RWPE2 (cell line): ENCODE results near the gene JAZF1.

ENCODE experiments used
- ATAC-seq: fragments of 200-7000 bp; cut with Tn5 transposase; 3 replicates; pipeline ENCODE4 v1.9.1; 2021; ENCODE audit warnings: low read depth
- DNase-seq: peaks from one replicate; pipeline ENCODE4 v3.0.0-alpha.2; 2020; ENCODE audit warnings: low spot score
- H3K27ac ChIP-seq: fragments of 450-650 bp; 2 replicates; pipeline ENCODE4 v1.5.1; 2017; ENCODE audit warnings: mild to moderate bottlenecking; ENCODE audit not compliant: poor library complexity, severe bottlenecking
- H3K27me3 ChIP-seq: fragments of 250-450 bp; sonication (Bioruptor Pico); 2 replicates; pipeline ENCODE4 v1.5.1; 2021; ENCODE audit warnings: mild to moderate bottlenecking, moderate library complexity; ENCODE audit not compliant: insufficient read depth, poor library complexity, severe bottlenecking
- H3K36me3 ChIP-seq: fragments of 250-450 bp; sonication (Bioruptor Pico); 2 replicates; pipeline ENCODE4 v1.5.1; 2020; ENCODE audit warnings: low read depth, mild to moderate bottlenecking, moderate library complexity
- H3K4me1 ChIP-seq: fragments of 250-450 bp; sonication (Bioruptor Pico); 2 replicates; pipeline ENCODE4 v1.5.1; 2021; ENCODE audit warnings: mild to moderate bottlenecking, moderate library complexity; ENCODE audit not compliant: insufficient read depth, poor library complexity, severe bottlenecking
- H3K4me3 ChIP-seq: fragments of 250-450 bp; sonication (Bioruptor Pico); 2 replicates; pipeline ENCODE4 v1.5.1; 2021; ENCODE audit warnings: mild to moderate bottlenecking, moderate library complexity; ENCODE audit not compliant: severe bottlenecking
- H3K9me3 ChIP-seq: fragments of 250-450 bp; sonication (Bioruptor Pico); 2 replicates; pipeline ENCODE4 v1.5.1; 2021; ENCODE audit warnings: mild to moderate bottlenecking, moderate library complexity; ENCODE audit not compliant: severe bottlenecking
- TF ChIP-seq, protein P1 (sequence below): fragments of 450-650 bp; IDR thresholded peaks from one replicate; pipeline ENCODE4 v1.5.1; 2017; ENCODE audit warnings: mild to moderate bottlenecking, moderate library complexity; ENCODE audit not compliant: poor library complexity, severe bottlenecking

The JAZF1 gene

GRCh38 chr7:27953361-27953760 is 227.2 kb downstream of the JAZF1 start:
- H3K4me1 ChIP-seq: no peaks in the 10 kb centered on the region
- H3K4me3 ChIP-seq: no peak overlapping the region
- DNase-seq (no peak), ATAC-seq (no peak)
- H3K27ac ChIP-seq: no peak overlapping the region
- H3K9me3 ChIP-seq: no peaks in the 10 kb centered on the region
- no peaks in the 10 kb centered on the region for H3K27me3 ChIP-seq
- TF ChIP-seq, protein P1, sequence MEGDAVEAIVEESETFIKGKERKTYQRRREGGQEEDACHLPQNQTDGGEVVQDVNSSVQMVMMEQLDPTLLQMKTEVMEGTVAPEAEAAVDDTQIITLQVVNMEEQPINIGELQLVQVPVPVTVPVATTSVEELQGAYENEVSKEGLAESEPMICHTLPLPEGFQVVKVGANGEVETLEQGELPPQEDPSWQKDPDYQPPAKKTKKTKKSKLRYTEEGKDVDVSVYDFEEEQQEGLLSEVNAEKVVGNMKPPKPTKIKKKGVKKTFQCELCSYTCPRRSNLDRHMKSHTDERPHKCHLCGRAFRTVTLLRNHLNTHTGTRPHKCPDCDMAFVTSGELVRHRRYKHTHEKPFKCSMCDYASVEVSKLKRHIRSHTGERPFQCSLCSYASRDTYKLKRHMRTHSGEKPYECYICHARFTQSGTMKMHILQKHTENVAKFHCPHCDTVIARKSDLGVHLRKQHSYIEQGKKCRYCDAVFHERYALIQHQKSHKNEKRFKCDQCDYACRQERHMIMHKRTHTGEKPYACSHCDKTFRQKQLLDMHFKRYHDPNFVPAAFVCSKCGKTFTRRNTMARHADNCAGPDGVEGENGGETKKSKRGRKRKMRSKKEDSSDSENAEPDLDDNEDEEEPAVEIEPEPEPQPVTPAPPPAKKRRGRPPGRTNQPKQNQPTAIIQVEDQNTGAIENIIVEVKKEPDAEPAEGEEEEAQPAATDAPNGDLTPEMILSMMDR: no peak
- H3K36me3 ChIP-seq: no peaks in the 10 kb centered on the region

- no peaks in the 10 kb centered on the region for H3K36me3 ChIP-seq
- H3K9me3 ChIP-seq: no peaks in the 10 kb centered on the region
- TF ChIP-seq, protein P1: no peak
- H3K27ac ChIP-seq: no peak overlapping the region
- DNase-seq: no peak
- no peaks in the 10 kb centered on the region for H3K27me3 ChIP-seq
- H3K4me3 ChIP-seq: no peak overlapping the region
- ATAC-seq: no peak
- no peaks in the 10 kb centered on the region for H3K4me1 ChIP-seq
Measured at GRCh38 chr7:27952456-27953285, 227.9 kb downstream of the JAZF1 start.

- ATAC-seq (no peak), DNase-seq (no peak)
- H3K4me3 ChIP-seq: no peak overlapping the region
- no peak overlapping the region for H3K27ac ChIP-seq
- no peaks in the 10 kb centered on the region for H3K9me3 ChIP-seq
- H3K4me1 ChIP-seq: no peaks in the 10 kb centered on the region
- H3K27me3 ChIP-seq: no peaks in the 10 kb centered on the region
- TF ChIP-seq, protein P1: no peak
- no peaks in the 10 kb centered on the region for H3K36me3 ChIP-seq
Measured at GRCh38 chr7:27950123-27950522, 230.5 kb downstream of the JAZF1 start.

- Histone ChIP-seq H3K4me3 (no peak overlapping the region), H3K27ac (no peak overlapping the region), H3K9me3 (no peaks in the 10 kb centered on the region), H3K4me1 (no peaks in the 10 kb centered on the region), H3K27me3 (no peaks in the 10 kb centered on the region), H3K36me3 (no peaks in the 10 kb centered on the region)
- ATAC-seq: no peak
- DNase-seq: no peak
- TF ChIP-seq, protein P1: no peak
Measured at GRCh38 chr7:27948861-27949260, 231.7 kb downstream of the JAZF1 start.

GRCh38 chr7:27947586-27948278 is 232.9 kb downstream of the JAZF1 start:
- H3K27me3 ChIP-seq: no peaks in the 10 kb centered on the region
- H3K4me1 ChIP-seq: no peaks in the 10 kb centered on the region
- H3K4me3 ChIP-seq: no peak overlapping the region
- no peaks in the 10 kb centered on the region for H3K36me3 ChIP-seq
- DNase-seq: no peak
- TF ChIP-seq, protein P1: no peak
- ATAC-seq: no peak
- no peak overlapping the region for H3K27ac ChIP-seq
- no peaks in the 10 kb centered on the region for H3K9me3 ChIP-seq
